OCI-LY1 (cell line): Measurements from ENCODE around the gene CELSR1.

ENCODE experiments used
- EZH2 ChIP-seq: fragments of 200-600 bp; sonication (generic), shearing (Covaris generic); IDR thresholded peaks from 2 replicates; pipeline ENCODE4 v1.8.0; 2017; ENCODE audit warnings: borderline replicate concordance, mixed run types, mild to moderate bottlenecking, antibody characterized with exemption, low read length, moderate library complexity, mixed read lengths
- TF ChIP-seq, protein P1 (sequence below): fragments of 200-600 bp; sonication (generic), shearing (Covaris generic); IDR thresholded peaks from 2 replicates; pipeline ENCODE4 v1.5.1; 2017; ENCODE audit warnings: mild to moderate bottlenecking, antibody characterized with exemption, low read length, moderate library complexity, mixed read lengths

DNA sequence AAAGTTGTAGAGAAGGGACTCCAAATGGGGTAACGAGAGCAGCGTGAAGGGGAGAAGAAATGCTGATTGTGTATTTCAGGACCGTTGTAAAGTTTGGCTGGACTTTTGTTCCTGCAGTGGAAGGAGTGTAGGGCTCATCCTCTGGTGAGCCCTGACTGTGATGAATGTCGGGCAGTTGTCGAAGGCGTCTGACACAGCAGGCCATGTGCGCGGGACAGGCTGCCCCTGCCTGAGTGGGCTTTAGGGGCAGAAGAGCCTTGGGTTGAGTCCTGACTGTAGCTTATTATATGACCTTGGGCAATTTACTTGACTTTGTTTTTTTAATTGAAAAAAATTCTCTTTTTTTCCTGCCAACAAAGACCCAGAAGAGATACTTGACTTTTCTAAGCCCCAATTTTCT lies 198.8 kb downstream of the CELSR1 start:
- TF ChIP-seq, protein P1, sequence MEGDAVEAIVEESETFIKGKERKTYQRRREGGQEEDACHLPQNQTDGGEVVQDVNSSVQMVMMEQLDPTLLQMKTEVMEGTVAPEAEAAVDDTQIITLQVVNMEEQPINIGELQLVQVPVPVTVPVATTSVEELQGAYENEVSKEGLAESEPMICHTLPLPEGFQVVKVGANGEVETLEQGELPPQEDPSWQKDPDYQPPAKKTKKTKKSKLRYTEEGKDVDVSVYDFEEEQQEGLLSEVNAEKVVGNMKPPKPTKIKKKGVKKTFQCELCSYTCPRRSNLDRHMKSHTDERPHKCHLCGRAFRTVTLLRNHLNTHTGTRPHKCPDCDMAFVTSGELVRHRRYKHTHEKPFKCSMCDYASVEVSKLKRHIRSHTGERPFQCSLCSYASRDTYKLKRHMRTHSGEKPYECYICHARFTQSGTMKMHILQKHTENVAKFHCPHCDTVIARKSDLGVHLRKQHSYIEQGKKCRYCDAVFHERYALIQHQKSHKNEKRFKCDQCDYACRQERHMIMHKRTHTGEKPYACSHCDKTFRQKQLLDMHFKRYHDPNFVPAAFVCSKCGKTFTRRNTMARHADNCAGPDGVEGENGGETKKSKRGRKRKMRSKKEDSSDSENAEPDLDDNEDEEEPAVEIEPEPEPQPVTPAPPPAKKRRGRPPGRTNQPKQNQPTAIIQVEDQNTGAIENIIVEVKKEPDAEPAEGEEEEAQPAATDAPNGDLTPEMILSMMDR = no peak
- TF ChIP-seq EZH2 = no peak
